ENCODE results near the gene CNTF. TPM values are rescaled to one million over a fixed set of nuclear protein-coding genes. Genes with fewer than 3 reads are reported as not detected.

CNTF gene
- total RNA-seq, 1 donor from 2014 or later: 1.2 TPM

- Histone ChIP-seq H3K36me3 (no peaks in the 10 kb centered on the region), H3K27me3 (no peaks in the 10 kb centered on the region), H3K4me1 (peaks cover 12% of the 10 kb centered on the region), H3K4me3 (no peak overlapping the region), H3K9me3 (no peaks in the 10 kb centered on the region), H3K27ac (no peak overlapping the region)
- intact Hi-C loops (cut with DNase I): no loop called here
- TF ChIP-seq, protein P1, sequence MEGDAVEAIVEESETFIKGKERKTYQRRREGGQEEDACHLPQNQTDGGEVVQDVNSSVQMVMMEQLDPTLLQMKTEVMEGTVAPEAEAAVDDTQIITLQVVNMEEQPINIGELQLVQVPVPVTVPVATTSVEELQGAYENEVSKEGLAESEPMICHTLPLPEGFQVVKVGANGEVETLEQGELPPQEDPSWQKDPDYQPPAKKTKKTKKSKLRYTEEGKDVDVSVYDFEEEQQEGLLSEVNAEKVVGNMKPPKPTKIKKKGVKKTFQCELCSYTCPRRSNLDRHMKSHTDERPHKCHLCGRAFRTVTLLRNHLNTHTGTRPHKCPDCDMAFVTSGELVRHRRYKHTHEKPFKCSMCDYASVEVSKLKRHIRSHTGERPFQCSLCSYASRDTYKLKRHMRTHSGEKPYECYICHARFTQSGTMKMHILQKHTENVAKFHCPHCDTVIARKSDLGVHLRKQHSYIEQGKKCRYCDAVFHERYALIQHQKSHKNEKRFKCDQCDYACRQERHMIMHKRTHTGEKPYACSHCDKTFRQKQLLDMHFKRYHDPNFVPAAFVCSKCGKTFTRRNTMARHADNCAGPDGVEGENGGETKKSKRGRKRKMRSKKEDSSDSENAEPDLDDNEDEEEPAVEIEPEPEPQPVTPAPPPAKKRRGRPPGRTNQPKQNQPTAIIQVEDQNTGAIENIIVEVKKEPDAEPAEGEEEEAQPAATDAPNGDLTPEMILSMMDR (IDR thresholded peaks at IDR 0.05): no peak
- DNase-seq (no peak), ATAC-seq (peak; percentile 71)
Measured at GRCh38 chr11:58640386-58641023, 18.0 kb downstream of the CNTF start.

DNA sequence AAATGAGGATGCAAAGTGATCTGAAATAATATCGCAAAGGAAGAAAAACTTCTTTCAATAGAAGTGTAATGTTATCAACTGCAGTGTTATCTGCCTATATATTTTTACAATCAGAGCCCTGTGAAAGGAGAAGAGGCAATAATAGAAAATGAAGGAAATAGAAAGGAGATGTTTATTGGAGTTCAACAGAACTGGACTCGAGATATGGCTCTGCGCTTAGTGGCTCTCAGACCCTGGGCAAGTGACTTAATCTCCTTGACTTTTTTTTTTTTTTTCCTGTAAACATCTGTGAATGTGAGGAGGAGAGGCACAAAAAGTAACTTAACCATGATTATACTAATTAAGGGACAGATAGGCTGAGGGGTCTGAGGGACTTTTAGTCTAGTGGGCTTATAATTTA is 18.9 kb downstream of the CNTF start:
- Histone ChIP-seq H3K36me3 (no peaks in the 10 kb centered on the region), H3K27ac (no peak overlapping the region), H3K4me3 (no peak overlapping the region), H3K27me3 (no peaks in the 10 kb centered on the region), H3K4me1 (peaks cover 12% of the 10 kb centered on the region), H3K9me3 (no peaks in the 10 kb centered on the region)
- intact Hi-C loops (cut with DNase I): no loop called here
- TF ChIP-seq, protein P1 (IDR thresholded peaks at IDR 0.05): no peak
- ATAC-seq (no peak), DNase-seq (no peak)

- no peak for ATAC-seq
- Histone ChIP-seq H3K36me3 (no peaks in the 10 kb centered on the region), H3K27me3 (no peaks in the 10 kb centered on the region), H3K9me3 (no peaks in the 10 kb centered on the region), H3K27ac (no peak overlapping the region), H3K4me3 (no peak overlapping the region), H3K4me1 (peaks cover 12% of the 10 kb centered on the region)
- no peak for DNase-seq
- TF ChIP-seq, protein P1 (IDR thresholded peaks at IDR 0.05): no peak
- intact Hi-C loops (cut with DNase I): no loop called here
Measured at GRCh38 chr11:58641803-58642581, 19.5 kb downstream of the CNTF start.

DNA sequence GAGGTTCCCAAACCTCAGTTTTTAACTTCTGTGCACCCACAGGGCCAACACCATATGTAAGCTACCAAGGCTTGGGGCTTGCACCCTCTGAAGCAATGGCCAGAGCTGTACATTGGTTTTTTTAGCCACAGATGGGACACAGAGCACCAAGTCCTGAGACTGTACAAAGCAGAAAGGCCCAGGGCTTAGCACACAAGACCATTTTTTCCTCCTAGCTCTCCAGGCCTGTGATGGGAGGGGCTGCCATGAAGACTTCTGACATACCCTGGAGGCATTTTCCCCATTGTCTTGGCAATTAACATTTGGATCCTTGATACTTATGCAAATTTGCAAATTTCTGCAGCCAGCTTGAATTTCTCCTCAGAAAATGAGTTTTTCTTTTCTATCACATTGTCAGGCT is 23.4 kb downstream of the CNTF start:
- ATAC-seq (no peak), DNase-seq (no peak)
- H3K9me3 ChIP-seq: no peaks in the 10 kb centered on the region
- H3K4me3 ChIP-seq: no peak overlapping the region
- TF ChIP-seq, protein P1 (IDR thresholded peaks at IDR 0.05): no peak
- H3K36me3 ChIP-seq: no peaks in the 10 kb centered on the region
- intact Hi-C loops (cut with DNase I): no loop called here
- peaks cover 3% of the 10 kb centered on the region for H3K4me1 ChIP-seq
- no peaks in the 10 kb centered on the region for H3K27me3 ChIP-seq
- no peak overlapping the region for H3K27ac ChIP-seq

GRCh38 chr11:58647141-58647699 is 24.8 kb downstream of the CNTF start:
- Histone ChIP-seq H3K9me3 (no peaks in the 10 kb centered on the region), H3K27ac (no peak overlapping the region), H3K4me3 (no peak overlapping the region), H3K27me3 (no peaks in the 10 kb centered on the region), H3K4me1 (no peaks in the 10 kb centered on the region), H3K36me3 (no peaks in the 10 kb centered on the region)
- TF ChIP-seq, protein P1 (IDR thresholded peaks at IDR 0.05): no peak
- intact Hi-C loops (cut with DNase I): no loop called here
- ATAC-seq: no peak
- DNase-seq: no peak

All from upper lobe of right lung (tissue), 1 donor.